HG02588 (cell line): ENCODE results near the gene HAS3.
"Not testable (repeated sequence)": the region's sequence is repeated elsewhere in the genome, so short reads cannot be mapped to it uniquely, and the experiment has no call there.

Experiments
- ATAC-seq: cut with Tn5 transposase; IDR thresholded peaks from one replicate; pipeline ENCODE4 v1.9.1; 2021; ENCODE audit warnings: mild to moderate bottlenecking, moderate library complexity; ENCODE audit not compliant: unreplicated experiment

HAS3 gene

DNA sequence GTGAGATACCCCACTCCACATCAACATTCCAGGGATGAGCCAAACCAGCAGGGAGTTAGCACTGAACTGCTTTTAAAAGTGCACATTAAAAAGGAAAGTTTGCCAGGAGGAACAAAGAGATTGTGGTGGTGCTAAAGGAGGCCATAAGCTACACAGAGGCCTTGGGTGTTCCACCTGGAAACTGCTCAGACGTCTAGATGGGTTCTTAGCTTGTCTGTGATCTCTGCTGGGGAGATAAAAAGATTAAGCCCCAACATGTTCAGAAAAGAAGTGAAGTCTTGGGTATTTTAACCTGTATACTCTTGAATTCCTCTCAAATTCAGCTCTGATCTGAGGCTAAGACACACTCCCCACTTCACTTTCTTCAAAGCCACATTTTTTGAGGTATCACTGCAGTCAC is 10.4 kb downstream of the HAS3 start:
- ATAC-seq, result no peak

DNA sequence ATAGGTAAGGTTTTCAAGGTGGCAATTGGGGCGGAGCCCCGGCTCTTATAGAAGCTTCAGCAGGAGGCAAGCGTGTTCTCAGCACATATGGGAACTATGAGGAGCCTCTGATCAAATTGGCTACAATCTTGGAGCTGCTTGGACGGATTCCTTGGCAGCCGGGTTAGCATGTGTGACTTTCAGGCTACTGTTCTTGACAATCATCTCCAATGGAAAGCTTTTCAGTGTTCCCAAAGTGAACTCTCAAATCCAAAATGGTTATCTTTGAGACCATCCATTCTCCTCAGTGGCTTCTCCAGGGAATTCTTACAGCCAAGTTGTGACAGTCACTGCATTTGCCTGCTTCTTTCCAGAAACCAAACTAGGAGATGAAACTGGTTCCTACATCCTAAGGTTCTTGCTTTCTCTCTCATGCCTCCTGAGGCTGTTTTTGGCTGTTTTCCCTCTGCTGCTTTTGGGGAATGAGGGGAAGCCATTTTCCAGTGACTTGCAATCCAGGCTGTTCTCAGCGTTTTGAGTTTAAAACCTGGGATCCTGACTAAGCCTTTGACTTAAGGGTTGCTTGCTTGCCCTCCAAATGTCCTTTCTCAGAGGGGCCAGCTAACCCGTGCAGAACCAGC is 10.9 kb downstream of the HAS3 start:
- no peak for ATAC-seq

DNA sequence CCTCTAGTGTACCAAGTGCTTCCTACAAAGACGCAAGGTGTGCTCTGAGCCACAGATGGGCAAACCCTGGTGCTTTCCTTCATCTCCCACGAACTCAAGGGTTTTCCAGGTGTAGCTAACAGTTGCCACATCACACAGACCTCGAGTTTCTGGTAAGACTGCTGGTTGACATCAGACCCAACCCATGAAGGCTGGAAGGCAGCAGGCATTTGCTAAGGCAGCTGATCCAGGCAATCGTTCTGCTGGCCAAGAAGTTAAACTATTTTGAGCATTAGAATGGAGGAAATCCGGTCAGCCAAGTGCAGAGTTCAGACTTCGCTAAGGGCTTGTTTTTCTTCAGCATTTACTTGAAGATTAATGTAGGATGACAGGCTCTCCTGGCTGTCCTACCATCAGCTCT is 11.5 kb downstream of the HAS3 start:
- ATAC-seq, result no peak

DNA sequence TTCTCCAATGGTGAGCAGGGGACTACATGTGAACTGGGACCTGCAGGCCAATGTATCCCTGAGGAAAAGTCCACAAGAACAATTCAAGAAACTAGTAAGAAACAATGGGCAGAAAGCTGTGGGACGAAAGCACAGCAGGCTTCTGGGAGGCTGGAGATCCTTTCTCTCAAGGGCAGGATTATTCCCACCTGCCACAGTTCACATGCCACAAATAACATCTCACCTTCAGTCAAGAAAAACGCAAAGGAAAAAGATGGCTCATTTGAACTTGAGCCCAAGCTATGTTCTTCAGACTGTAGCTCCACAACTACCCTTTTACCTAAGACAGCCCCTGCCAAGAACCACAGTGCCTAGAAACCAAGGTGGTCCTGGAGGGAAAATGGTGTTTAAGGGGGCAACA is 13.0 kb downstream of the HAS3 start:
- ATAC-seq, result no peak

DNA sequence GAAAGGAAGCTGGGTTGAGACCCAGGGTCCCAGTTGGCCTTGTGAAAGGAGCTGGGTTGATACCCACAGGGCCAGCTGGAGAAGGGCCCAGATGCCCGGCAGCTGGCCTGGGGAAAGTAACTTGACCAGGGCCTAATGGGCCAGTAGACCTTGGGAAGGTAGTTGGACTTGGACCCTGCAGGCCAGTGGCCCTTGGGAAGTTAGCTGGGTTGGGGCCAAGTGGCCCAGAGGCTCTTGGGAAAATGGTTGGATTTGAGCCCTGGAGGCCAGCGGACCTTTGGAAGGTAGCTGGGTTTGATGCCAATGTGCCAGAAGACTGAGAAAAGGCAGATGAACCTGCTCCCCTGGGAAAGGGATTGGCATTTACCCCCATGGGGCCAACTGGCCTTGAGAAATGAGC is 13.5 kb downstream of the HAS3 start:
- no peak for ATAC-seq

DNA sequence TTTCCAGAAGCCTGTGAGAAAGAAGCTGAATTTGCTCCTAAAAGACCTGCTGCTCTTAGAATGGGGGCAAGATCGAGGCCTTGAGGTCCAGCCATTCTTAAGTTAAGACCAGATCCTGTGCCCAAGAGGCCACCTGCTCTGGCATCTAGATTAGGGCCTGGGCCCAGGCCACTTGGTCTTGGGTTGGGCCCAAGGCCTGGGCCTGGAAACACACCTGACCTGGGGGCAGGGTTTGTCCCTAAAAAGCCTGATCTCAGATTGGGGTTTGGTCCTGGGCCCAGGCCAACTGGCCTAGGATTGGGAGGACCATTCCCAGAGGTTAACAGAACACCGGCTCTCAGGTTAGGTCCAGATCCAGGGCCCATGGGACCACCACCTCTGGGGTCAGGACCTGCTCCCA is 14.1 kb downstream of the HAS3 start:
- ATAC-seq, result no peak

DNA sequence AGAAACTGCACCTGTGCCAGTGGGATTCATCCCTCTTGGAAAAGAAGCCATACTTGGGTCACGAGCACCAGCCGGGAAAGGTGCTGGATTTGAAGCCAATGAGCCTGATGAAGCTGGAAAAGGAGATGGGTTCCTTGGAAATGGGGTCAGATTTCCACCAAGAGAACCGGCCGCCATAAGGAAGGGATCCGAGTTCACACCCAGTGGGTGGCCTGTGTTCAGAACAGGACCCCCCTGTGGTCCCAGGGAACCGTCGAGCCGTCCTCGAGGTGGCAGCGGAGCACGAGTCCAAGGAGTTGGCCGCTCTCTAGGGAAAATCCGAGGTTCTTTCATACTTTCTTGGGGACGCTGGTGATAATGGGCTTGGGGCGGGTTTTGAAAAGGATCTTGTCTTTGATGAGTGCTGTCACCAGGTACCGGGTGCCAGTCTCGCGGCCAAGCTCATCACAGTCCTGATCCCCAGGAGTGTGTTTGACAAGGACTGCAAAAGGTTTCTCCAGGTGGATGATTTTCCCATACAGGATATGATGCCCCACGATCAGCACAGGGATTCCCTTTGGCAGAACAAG is 14.7 kb downstream of the HAS3 start:
- no peak for ATAC-seq

DNA sequence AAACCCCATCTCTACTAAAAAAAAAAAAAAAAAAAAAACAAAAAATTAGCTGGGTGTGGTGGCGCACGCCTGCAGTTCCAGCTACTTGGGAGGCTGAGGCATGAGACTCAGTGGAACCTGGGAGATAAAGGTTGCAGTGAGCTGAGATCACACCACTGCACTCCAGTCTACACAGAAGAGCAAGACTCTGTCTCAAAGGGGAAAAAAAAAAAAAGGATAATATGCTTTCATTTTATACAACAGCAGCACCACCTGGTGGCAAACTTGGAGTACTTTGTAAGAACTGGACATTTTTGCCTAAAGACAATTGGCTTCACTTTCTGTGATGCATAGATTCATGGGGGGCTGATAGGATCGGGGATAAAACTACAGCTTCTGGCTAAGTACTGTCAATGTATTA is 18.5 kb downstream of the HAS3 start:
- no peak for ATAC-seq

DNA sequence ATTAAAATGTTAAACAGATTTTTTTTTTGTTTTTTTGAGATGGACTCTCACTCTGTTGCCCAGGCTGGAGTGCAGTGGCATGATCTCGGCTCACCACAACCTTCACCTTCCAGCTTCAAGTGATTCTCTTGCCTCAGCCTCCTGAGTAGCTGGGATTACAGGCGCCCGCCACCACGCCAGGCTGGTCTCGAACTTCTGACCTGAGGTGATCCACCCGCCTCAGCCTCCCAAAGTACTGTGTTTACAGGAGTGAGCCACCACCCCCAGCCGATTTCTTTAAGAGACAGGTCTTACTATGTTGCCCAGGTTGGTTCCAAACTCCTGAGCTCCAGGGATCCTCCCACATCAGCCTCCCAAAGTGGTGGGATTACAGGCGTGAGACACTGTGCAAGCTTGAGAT is 19.0 kb downstream of the HAS3 start:
- not testable (repeated sequence) for ATAC-seq

DNA sequence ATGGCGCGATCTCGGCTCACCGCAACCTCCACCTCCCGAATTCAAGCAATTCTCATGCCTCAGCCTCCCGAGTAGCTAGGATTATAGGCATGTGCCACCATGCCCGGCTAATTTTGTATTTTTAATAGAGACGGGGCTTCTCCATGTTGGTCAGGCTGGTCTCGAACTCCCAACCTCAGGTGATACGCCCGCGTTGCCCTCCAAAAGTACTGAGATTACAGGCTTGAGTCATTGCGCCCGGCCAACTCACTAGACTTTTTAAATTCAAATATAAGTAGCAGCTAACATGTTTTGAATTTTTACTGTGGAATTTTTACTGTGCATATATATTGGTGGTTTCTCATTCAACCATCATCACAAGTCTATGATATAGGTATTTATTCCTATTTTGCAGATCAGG is 19.5 kb downstream of the HAS3 start:
- not testable (repeated sequence) for ATAC-seq

DNA sequence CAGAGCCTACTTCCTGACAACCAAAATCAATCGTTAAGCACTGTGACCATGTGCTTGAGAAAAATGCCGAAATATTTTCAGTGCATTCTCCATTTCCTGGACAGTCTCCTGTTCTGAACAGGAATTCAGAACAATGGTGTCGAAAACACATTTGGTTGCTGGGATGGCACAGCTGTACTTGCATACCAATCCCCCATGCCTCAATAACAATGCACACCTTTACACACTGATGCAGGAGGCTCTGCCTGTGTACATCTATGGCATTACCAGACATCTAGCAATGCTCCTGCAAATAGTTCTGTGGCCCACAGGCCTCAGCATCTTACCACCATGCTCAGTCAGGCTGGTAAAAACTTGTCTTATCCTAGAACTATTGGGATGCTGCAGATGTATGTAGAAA is 20.8 kb downstream of the HAS3 start:
- ATAC-seq, result no peak

DNA sequence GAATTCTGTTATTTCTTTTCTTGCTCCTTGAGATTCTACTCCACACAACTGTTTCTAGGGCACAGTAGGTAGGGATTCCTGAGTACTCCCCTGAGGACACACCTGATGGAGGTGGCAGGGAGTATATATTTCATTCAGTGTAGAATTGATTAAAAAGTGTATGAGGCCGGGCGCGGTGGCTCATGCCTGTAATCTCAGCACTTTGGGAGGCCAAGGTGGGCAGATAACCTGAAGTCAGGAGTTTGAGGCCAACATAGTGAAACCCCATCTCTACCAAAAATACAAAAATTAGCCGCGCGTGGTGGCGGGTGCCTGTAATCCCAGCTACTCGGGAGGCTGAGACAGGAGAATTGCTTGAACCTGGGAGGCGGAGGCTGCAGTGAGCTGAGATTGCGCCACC is 21.3 kb downstream of the HAS3 start:
- ATAC-seq, result not testable (repeated sequence)

DNA sequence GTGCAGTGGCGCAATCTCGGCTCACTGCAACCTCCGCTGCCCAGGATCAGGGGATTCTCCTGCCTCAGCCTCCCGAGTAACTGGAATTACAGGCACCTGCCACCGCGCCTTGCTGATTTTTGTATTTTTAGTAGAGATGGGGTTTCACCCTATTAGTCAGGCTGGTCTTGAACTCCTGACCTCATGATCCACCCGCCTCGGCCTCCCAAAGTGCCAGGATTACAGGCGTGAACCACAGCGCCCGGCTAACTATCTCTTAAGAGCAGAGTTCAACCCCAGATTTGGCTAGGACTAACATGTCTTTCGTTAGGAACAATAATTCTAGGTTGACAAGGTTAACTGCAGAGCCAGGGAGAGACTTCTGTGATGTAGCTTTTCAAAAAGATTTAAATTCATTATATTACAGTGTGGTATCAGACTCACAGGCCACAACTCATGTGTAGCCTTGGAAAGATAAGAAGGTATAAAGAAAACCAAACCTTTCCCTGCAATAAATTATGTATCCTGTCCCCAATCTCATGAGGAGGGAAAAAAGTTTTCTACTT is 22.6 kb downstream of the HAS3 start:
- no peak for ATAC-seq

DNA sequence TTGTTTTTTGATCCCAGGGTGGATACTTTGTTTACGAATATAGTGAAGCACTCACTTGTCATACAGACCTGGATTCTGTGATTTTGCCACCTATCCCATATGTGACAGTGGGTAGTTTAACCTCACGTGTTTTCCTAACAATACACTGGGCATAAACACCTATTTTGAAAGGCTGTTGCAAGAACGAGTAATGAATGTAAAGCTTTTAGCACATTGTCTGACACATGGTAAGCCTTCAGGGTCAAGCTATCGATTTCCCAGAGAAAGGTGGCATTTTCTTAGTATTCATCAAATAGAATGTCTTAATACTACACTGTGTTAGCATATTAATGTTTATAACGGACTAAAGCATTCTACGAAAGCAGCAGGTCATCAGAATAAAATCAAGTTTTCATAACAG is 25.0 kb downstream of the HAS3 start:
- no peak for ATAC-seq

DNA sequence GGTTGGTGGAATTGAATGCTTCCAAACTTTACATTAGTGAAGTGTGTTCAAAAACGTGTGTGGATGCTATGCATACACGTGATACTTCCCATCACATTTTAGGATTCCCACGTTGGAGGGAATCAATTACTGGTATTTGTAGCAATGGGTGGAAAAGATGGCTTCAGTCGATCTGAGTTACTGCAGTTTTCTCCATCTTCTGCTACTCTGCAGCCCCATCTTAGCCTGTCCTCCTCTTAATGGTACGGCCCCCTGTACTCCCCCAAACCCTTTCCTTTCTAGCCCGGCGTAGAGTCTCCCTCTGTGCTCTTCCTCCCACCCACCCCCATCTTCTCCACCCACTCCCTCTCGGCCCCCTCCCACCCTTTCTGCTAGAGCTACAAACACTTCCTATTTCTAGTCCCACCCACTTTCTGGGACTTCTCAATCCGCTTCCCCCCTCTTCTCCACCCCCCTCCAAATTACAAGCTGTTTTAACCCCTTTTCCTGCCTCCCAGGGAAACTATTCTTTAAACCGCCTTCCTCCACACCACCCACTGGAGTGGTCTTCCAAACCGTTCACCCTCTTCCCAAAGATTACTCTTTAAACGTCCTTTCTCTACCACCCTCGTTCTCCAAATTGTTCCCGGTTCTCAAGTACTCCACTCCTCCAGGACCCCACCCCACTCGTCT is 25.9 kb downstream of the HAS3 start:
- no peak for ATAC-seq

DNA sequence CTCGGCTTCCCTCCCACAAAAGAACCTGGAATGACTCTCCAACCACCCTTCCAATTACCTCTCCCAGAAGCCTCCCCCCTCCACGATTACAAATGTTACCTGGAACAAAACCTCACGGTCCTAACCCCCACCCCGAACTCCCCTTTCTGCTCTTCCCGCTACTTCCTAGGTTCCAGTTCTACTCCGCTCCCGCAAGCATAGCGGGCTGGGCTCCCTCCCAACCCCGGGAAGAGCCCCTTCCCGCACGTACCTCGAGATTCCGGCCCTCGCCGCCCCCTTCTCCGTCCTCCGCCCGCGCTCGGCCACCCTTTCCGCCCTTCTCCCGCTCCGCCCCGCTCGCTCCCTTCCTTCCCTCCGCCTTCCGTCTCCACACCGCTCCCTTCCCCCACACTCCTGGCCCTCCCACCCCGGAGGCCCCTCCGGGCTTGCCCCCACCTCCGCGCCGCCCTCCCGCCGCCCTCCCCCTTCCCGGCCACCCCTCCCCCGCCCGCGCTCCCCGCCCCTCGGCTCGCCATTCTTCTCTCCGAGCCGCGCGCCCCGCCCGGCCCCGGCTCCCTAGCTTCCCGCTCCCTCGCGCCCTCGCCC is 26.5 kb downstream of the HAS3 start:
- ATAC-seq, result peak; percentile 30

DNA sequence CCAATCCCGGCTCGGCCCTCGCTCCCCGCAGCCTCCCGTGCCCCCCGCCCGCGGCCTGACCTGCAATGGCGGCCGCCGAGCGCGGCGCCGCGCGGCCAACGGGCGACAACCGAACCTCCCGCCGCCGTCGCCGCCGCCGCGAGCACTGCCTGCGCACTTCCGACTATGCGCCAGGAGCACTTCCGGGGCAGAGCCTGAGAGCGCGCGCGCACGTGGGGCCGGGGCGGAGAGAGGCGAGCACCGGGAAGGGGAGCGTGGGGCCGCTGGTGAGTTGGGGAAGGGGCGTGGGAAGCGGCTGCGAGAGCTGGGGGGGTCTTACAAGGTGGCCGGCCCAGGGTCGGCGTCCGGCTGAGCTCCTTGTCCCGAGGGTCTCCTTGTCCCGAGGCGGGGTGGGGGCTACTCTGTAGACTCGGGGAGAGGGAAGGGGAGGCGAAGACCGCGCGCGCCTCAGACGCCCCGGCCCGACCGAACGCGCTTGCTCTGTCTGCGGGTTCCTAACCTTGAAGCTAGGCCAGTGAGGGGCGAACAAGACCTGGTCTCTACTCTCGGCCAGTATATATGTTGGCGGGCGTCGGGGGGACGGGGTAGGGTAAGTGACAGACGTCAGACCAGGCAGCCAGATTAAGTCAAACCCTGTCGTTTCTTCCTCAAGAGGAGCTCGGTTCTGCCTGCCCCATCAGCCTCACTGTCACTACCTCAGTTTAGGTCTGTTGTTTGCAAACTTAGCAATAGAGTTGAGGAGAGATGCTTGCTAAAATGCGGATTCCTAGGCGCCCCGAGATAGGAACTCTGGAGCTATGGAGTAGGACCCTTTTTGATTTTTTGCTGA is 27.2 kb downstream of the HAS3 start, which contains the start of the genes CHTF8 and UTP4:
CHTF8 (minus strand) TSS at position 165 of the 829 bp plus-strand sequence. CDS start 11,130 bp downstream, outside the sequence.
UTP4 (plus strand) TSS at position 226 of the 829 bp plus-strand sequence. CDS start 811 bp downstream, outside the sequence.
- ATAC-seq, result peak; percentile 91

DNA sequence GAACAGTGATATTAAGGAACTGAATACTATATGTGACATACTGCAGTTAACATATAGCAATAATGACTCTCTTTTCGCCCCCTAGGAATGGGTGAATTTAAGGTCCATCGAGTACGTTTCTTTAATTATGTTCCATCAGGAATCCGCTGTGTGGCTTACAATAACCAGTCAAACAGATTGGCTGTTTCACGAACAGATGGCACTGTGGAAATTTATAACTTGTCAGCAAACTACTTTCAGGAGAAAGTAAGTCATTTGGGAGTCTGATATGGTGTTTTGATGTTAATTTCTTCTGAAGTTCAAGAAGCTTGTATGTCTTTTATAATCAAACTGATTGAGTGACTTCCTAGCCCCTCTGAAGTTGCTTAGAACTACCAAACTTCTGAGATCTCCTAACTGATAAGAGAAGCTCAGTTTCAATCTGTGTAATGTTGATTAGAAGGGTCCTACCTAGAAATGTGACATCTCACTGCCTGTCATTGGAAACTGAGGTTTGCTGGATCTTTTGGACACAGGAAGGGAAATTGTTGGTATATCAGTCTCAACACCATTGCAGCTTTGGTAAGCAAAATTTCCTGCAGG is 28.0 kb downstream of the HAS3 start:
- no peak for ATAC-seq

DNA sequence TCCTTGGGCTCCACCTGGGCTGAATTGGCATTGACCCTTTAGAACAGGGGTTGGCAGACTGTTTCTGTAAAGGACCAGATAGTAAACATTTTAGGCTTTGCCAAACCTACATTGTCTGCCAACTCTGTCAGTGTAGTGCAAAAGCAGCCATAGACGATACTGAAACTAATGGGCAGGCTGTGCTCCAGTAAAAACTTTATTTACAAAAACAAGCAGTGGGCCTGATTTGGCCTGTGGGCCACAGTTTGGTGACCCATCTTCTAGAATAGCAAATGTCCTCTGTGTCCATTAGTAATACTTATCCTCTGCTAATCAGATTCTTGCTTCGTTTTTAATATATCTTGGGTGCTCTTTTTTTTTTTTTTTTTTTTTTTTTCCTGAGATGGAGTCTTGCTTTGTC is 33.2 kb downstream of the HAS3 start:
- no peak for ATAC-seq

DNA sequence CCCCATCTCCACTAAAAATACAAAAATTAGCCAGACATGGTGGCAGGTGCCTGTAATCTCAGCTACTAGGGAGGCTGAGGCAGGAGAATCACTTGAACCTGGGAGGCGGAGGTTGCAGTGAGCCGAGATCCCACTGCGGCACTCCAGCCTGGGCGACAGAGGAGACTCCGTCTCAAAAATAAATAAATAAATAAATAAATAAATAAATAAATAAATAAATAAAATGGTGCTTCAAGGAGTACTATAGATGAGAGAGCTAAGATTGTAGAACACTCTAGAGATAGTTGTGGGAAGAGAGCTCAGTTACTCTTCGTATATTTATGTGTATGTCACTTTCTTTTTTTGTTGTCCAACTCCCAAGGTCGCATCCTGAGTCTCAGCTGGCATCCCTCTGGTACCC is 34.0 kb downstream of the HAS3 start:
- not testable (repeated sequence) for ATAC-seq
